Activated CD8-positive, alpha-beta memory T cell treated with anti-CD3 and anti-CD28 coated beads, Interleukin-2, amount 50 U/mL, for 48 hours (primary cell): ENCODE results near the gene ZEB1.
"Not testable (repeated sequence)": the region's sequence is repeated elsewhere in the genome, so short reads cannot be mapped to it uniquely, and the experiment has no call there.

Experiments used
- DNase-seq: peaks from one replicate; pipeline ENCODE4 v3.0.0-alpha.2; 2020

The ZEB1 gene

GRCh38 chr10:31427334-31427733, 108.3 kb downstream of the ZEB1 start:
- DNase-seq, result not testable (repeated sequence)

GRCh38 chr10:31428499-31428898, 109.5 kb downstream of the ZEB1 start:
- DNase-seq, result not testable (repeated sequence)

GRCh38 chr10:31431021-31431420, 112.0 kb downstream of the ZEB1 start:
- DNase-seq, result no peak

- DNase-seq, result no peak
Observed at GRCh38 chr10:31437959-31438358, 118.9 kb downstream of the ZEB1 start.

- no peak for DNase-seq
Observed at GRCh38 chr10:31451766-31452165, 132.8 kb downstream of the ZEB1 start.

GRCh38 chr10:31456468-31456867, 137.5 kb downstream of the ZEB1 start:
- DNase-seq, result no peak

- DNase-seq, result no peak
Observed at GRCh38 chr10:31457858-31458257, 138.8 kb downstream of the ZEB1 start.

GRCh38 chr10:31458974-31459373, 140.0 kb downstream of the ZEB1 start:
- no peak for DNase-seq

GRCh38 chr10:31460242-31460641, 141.2 kb downstream of the ZEB1 start:
- no peak for DNase-seq

GRCh38 chr10:31464552-31464951, 145.5 kb downstream of the ZEB1 start:
- DNase-seq, result no peak

- DNase-seq, result no peak
Observed at GRCh38 chr10:31466313-31466712, 147.3 kb downstream of the ZEB1 start.

- DNase-seq, result no peak
Observed at GRCh38 chr10:31467791-31468535, 148.9 kb downstream of the ZEB1 start.

GRCh38 chr10:31468536-31468859, 149.5 kb downstream of the ZEB1 start:
- no peak for DNase-seq

GRCh38 chr10:31475519-31475918, 156.5 kb downstream of the ZEB1 start:
- DNase-seq, result no peak

- no peak for DNase-seq
Observed at GRCh38 chr10:31476088-31476487, 157.1 kb downstream of the ZEB1 start.

GRCh38 chr10:31477584-31477983, 158.6 kb downstream of the ZEB1 start:
- DNase-seq, result no peak

- no peak for DNase-seq
Observed at GRCh38 chr10:31479752-31480151, 160.7 kb downstream of the ZEB1 start.

GRCh38 chr10:31483546-31483945, 164.5 kb downstream of the ZEB1 start:
- DNase-seq, result no peak

GRCh38 chr10:31484431-31485135, 165.6 kb downstream of the ZEB1 start:
- no peak for DNase-seq

GRCh38 chr10:31490858-31491504, 172.0 kb downstream of the ZEB1 start:
- DNase-seq, result no peak

- no peak for DNase-seq
Observed at GRCh38 chr10:31507427-31507826, 188.4 kb downstream of the ZEB1 start.

- DNase-seq, result no peak
Observed at GRCh38 chr10:31508234-31508633, 189.2 kb downstream of the ZEB1 start.

GRCh38 chr10:31508882-31509281, 189.9 kb downstream of the ZEB1 start:
- no peak for DNase-seq

- no peak for DNase-seq
Observed at GRCh38 chr10:31509989-31510388, 191.0 kb downstream of the ZEB1 start.
